Suprapubic skin (tissue), 4 donors: ENCODE data around the gene CHD3.

Experiments
- CTCF ChIP-seq, 2 donors: fragments of 200-600 bp in 1 of 2; fragments of 450-650 bp in 1 of 2; sonication (generic) in 1 of 2; IDR thresholded peaks; one replicate each; pipeline ENCODE4 v1.5.1; 2016 to 2019; ENCODE audit warnings: antibody characterized with exemption in 2 of 2, mild to moderate bottlenecking in 1 of 2, moderate library complexity in 1 of 2
- EP300 ChIP-seq: sonication (generic); formaldehyde crosslinking; IDR thresholded peaks from one replicate; pipeline ENCODE4 v1.6.1; 2017; ENCODE audit warnings: antibody characterized with exemption
- POLR2AphosphoS5 ChIP-seq, 3 donors: sonication (generic); formaldehyde crosslinking; IDR thresholded peaks; one replicate each; pipeline ENCODE4 v1.6.1; 2017; ENCODE audit warnings: antibody characterized with exemption in 3 of 3

GRCh38 chr17:7889166-7889955 lies 772 bp downstream of the CHD3 start:
- TF ChIP-seq CTCF (IDR thresholded peaks at IDR 0.05) (peak in 1 of 2 donors; percentile 61), POLR2AphosphoS5 (IDR thresholded peaks at IDR 0.05) (peak in 2 of 3 donors; percentile 22 to 79), EP300 (no peak)
